ENCODE data around the gene OLFML1.

- TF ChIP-seq CTCF (IDR thresholded peaks at IDR 0.05; ENCODE audit: insufficient read depth, low read length) (no peak), POLR2AphosphoS5 (IDR thresholded peaks at IDR 0.05; ENCODE audit: low read depth) (no peak), SPI1 (IDR thresholded peaks at IDR 0.05; ENCODE audit: borderline replicate concordance, low read depth) (no peak)
Measured at GRCh38 chr11:7511401-7511800, 26.1 kb downstream of the OLFML1 start.

Data from HL-60 (cell line).